Activated CD4-positive, CD25-positive, alpha-beta regulatory T cell treated with anti-CD3 and anti-CD28 coated beads, Interleukin-2, amount 50 U/mL, for 16 hours (primary cell): Measurements from ENCODE around the gene ROBO4.

Experiments used
- DNase-seq: peaks from one replicate; pipeline ENCODE4 v3.0.0-alpha.2; 2020; ENCODE audit warnings: low read depth, low spot score

The ROBO4 gene

GRCh38 chr11:124890151-124890550 lies 7.5 kb downstream of the ROBO4 start:
- DNase-seq: no peak

- DNase-seq: no peak
These were observed 8.2 kb downstream of the ROBO4 start for GRCh38 chr11:124889191-124890091.

GRCh38 chr11:124887667-124888013 lies 10.0 kb downstream of the ROBO4 start:
- no peak for DNase-seq

- no peak for DNase-seq
These were observed 10.5 kb downstream of the ROBO4 start for GRCh38 chr11:124886978-124887666.

- no peak for DNase-seq
These were observed 11.2 kb downstream of the ROBO4 start for GRCh38 chr11:124886476-124886875.

GRCh38 chr11:124884869-124885479 lies 12.7 kb downstream of the ROBO4 start:
- DNase-seq: no peak

- no peak for DNase-seq
These were observed 13.3 kb downstream of the ROBO4 start for GRCh38 chr11:124884340-124884739.

- no peak for DNase-seq
These were observed 15.2 kb downstream of the ROBO4 start for GRCh38 chr11:124882339-124883071.

GRCh38 chr11:124880958-124881357 lies 16.7 kb downstream of the ROBO4 start:
- no peak for DNase-seq

- DNase-seq: no peak
These were observed 17.4 kb downstream of the ROBO4 start for GRCh38 chr11:124880290-124880611.

- DNase-seq: no peak
These were observed 18.0 kb downstream of the ROBO4 start for GRCh38 chr11:124879493-124880289.

- no peak for DNase-seq
These were observed 18.7 kb downstream of the ROBO4 start for GRCh38 chr11:124878759-124879492.

GRCh38 chr11:124877910-124878758 lies 19.5 kb downstream of the ROBO4 start:
- DNase-seq: no peak

GRCh38 chr11:124877631-124877909 lies 20.1 kb downstream of the ROBO4 start:
- no peak for DNase-seq

- no peak for DNase-seq
These were observed 20.6 kb downstream of the ROBO4 start for GRCh38 chr11:124876818-124877630.

GRCh38 chr11:124875943-124876817 lies 21.5 kb downstream of the ROBO4 start:
- peak; percentile 47 for DNase-seq

GRCh38 chr11:124875401-124875800 lies 22.3 kb downstream of the ROBO4 start:
- DNase-seq: no peak
